ENCODE measurements around the gene DSCAML1.

Gene DSCAML1

GRCh38 chr11:117574551-117574950, 222.5 kb downstream of the DSCAML1 start:
- in situ Hi-C loops (cut with MboI; ENCODE audit: low sequenced_read_pairs): no loop called here
- Histone ChIP-seq H3K9me3 (no peaks in the 10 kb centered on the region), H3K4me1 (no peaks in the 10 kb centered on the region), H3K36me3 (replicated peaks) (no peaks in the 10 kb centered on the region), H3K27me3 (ENCODE audit: low read depth) (peaks cover 10% of the 10 kb centered on the region), H3K4me3 (no peak overlapping the region)
- no peak for DNase-seq (ENCODE audit: low spot score in 2 of 2)

GRCh38 chr11:117573326-117573725, 223.7 kb downstream of the DSCAML1 start:
- Histone ChIP-seq H3K9me3 (no peaks in the 10 kb centered on the region), H3K27me3 (ENCODE audit: low read depth) (peaks cover 4% of the 10 kb centered on the region; the same call in 1 of the 2 replicates), H3K4me1 (no peaks in the 10 kb centered on the region), H3K4me3 (no peak overlapping the region), H3K36me3 (replicated peaks) (no peaks in the 10 kb centered on the region)
- in situ Hi-C loops (cut with MboI; ENCODE audit: low sequenced_read_pairs): no loop called here
- no peak for DNase-seq (ENCODE audit: low spot score in 2 of 2)

GRCh38 chr11:117572671-117573070, 224.3 kb downstream of the DSCAML1 start:
- Histone ChIP-seq H3K4me3 (no peak overlapping the region), H3K4me1 (no peaks in the 10 kb centered on the region), H3K36me3 (replicated peaks) (no peaks in the 10 kb centered on the region), H3K9me3 (no peaks in the 10 kb centered on the region), H3K27me3 (ENCODE audit: low read depth) (peaks cover 4% of the 10 kb centered on the region; the same call in 1 of the 2 replicates)
- in situ Hi-C loops (cut with MboI; ENCODE audit: low sequenced_read_pairs): no loop called here
- DNase-seq (ENCODE audit: low spot score in 2 of 2): no peak

- Histone ChIP-seq H3K4me1 (no peaks in the 10 kb centered on the region), H3K4me3 (no peak overlapping the region), H3K36me3 (replicated peaks) (no peaks in the 10 kb centered on the region), H3K27me3 (ENCODE audit: low read depth) (peaks cover 4% of the 10 kb centered on the region; the same call in 1 of the 2 replicates), H3K9me3 (no peaks in the 10 kb centered on the region)
- no peak for DNase-seq (ENCODE audit: low spot score in 2 of 2)
- in situ Hi-C loops (cut with MboI; ENCODE audit: low sequenced_read_pairs): no loop called here
Measured at GRCh38 chr11:117572129-117572528, 224.9 kb downstream of the DSCAML1 start.

- in situ Hi-C loops (cut with MboI; ENCODE audit: low sequenced_read_pairs): no loop called here
- Histone ChIP-seq H3K4me3 (no peak overlapping the region), H3K9me3 (no peaks in the 10 kb centered on the region), H3K36me3 (replicated peaks) (no peaks in the 10 kb centered on the region), H3K4me1 (no peaks in the 10 kb centered on the region), H3K27me3 (ENCODE audit: low read depth) (peaks cover 4% of the 10 kb centered on the region; the same call in 1 of the 2 replicates)
- no peak for DNase-seq (ENCODE audit: low spot score in 2 of 2)
Measured at GRCh38 chr11:117570701-117571100, 226.3 kb downstream of the DSCAML1 start.

GRCh38 chr11:117569911-117570310, 227.1 kb downstream of the DSCAML1 start:
- no peaks in the 10 kb centered on the region for H3K4me1 ChIP-seq
- no peaks in the 10 kb centered on the region for H3K9me3 ChIP-seq
- in situ Hi-C loops (cut with MboI; ENCODE audit: low sequenced_read_pairs): no loop called here
- no peak for DNase-seq (ENCODE audit: low spot score in 2 of 2)
- peaks cover 4% of the 10 kb centered on the region; the same call in 1 of the 2 replicates for H3K27me3 ChIP-seq (ENCODE audit: low read depth)
- no peak overlapping the region for H3K4me3 ChIP-seq
- no peaks in the 10 kb centered on the region for H3K36me3 ChIP-seq (replicated peaks)

- peaks cover 6% of the 10 kb centered on the region; the same call in 1 of the 2 replicates for H3K27me3 ChIP-seq (ENCODE audit: low read depth)
Measured at GRCh38 chr11:117565709-117566108, 231.3 kb downstream of the DSCAML1 start.

GRCh38 chr11:117564321-117564720, 232.7 kb downstream of the DSCAML1 start:
- H3K36me3 ChIP-seq (replicated peaks): no peaks in the 10 kb centered on the region
- peaks cover 20% of the 10 kb centered on the region for H3K27me3 ChIP-seq (ENCODE audit: low read depth)
- H3K4me1 ChIP-seq: no peaks in the 10 kb centered on the region
- no peak for DNase-seq (ENCODE audit: low spot score in 2 of 2)
- H3K4me3 ChIP-seq: no peak overlapping the region
- in situ Hi-C loops (cut with MboI; ENCODE audit: low sequenced_read_pairs): no loop called here
- no peaks in the 10 kb centered on the region for H3K9me3 ChIP-seq

More at GRCh38 chr11:117565709-117566108, 231.3 kb downstream of the DSCAML1 start:
- H3K4me1 ChIP-seq: no peaks in the 10 kb centered on the region
- H3K4me3 ChIP-seq: no peak overlapping the region
- no peaks in the 10 kb centered on the region for H3K36me3 ChIP-seq (replicated peaks)
- H3K9me3 ChIP-seq: no peaks in the 10 kb centered on the region
- DNase-seq (ENCODE audit: low spot score in 2 of 2): no peak
- in situ Hi-C loops (cut with MboI; ENCODE audit: low sequenced_read_pairs): no loop called here

GRCh38 chr11:117563556-117563955, 233.5 kb downstream of the DSCAML1 start:
- Histone ChIP-seq H3K4me1 (no peaks in the 10 kb centered on the region), H3K9me3 (no peaks in the 10 kb centered on the region), H3K36me3 (replicated peaks) (no peaks in the 10 kb centered on the region), H3K27me3 (ENCODE audit: low read depth) (peaks cover 28% of the 10 kb centered on the region), H3K4me3 (no peak overlapping the region)
- in situ Hi-C loops (cut with MboI; ENCODE audit: low sequenced_read_pairs): no loop called here
- no peak for DNase-seq (ENCODE audit: low spot score in 2 of 2)

- H3K36me3 ChIP-seq (replicated peaks): no peaks in the 10 kb centered on the region
- H3K4me1 ChIP-seq: no peaks in the 10 kb centered on the region
- DNase-seq (ENCODE audit: low spot score in 2 of 2): no peak
- no peaks in the 10 kb centered on the region for H3K9me3 ChIP-seq
- peaks cover 42% of the 10 kb centered on the region for H3K27me3 ChIP-seq (ENCODE audit: low read depth)
- H3K4me3 ChIP-seq: no peak overlapping the region
- in situ Hi-C loops (cut with MboI; ENCODE audit: low sequenced_read_pairs): no loop called here
Measured at GRCh38 chr11:117562136-117562535, 234.9 kb downstream of the DSCAML1 start.

- no peaks in the 10 kb centered on the region for H3K36me3 ChIP-seq (replicated peaks)
- H3K9me3 ChIP-seq: no peaks in the 10 kb centered on the region
- in situ Hi-C loops (cut with MboI; ENCODE audit: low sequenced_read_pairs): no loop called here
- H3K27me3 ChIP-seq (ENCODE audit: low read depth): peaks cover 49% of the 10 kb centered on the region
- no peak overlapping the region for H3K4me3 ChIP-seq
- no peak for DNase-seq (ENCODE audit: low spot score in 2 of 2)
- H3K4me1 ChIP-seq: no peaks in the 10 kb centered on the region
Measured at GRCh38 chr11:117560780-117561530, 236.1 kb downstream of the DSCAML1 start.

- Histone ChIP-seq H3K9me3 (no peaks in the 10 kb centered on the region), H3K36me3 (replicated peaks) (no peaks in the 10 kb centered on the region), H3K4me1 (no peaks in the 10 kb centered on the region), H3K4me3 (no peak overlapping the region), H3K27me3 (ENCODE audit: low read depth) (peaks cover 49% of the 10 kb centered on the region)
- DNase-seq (ENCODE audit: low spot score in 2 of 2): no peak
- in situ Hi-C loops (cut with MboI; ENCODE audit: low sequenced_read_pairs): no loop called here
Measured at GRCh38 chr11:117559698-117560097, 237.3 kb downstream of the DSCAML1 start.

- no peak for DNase-seq (ENCODE audit: low spot score in 2 of 2)
- H3K36me3 ChIP-seq (replicated peaks): no peaks in the 10 kb centered on the region
- no peak overlapping the region for H3K4me3 ChIP-seq
- H3K27me3 ChIP-seq (ENCODE audit: low read depth): peaks cover 61% of the 10 kb centered on the region
- in situ Hi-C loops (cut with MboI; ENCODE audit: low sequenced_read_pairs): no loop called here
- H3K9me3 ChIP-seq: no peaks in the 10 kb centered on the region
- H3K4me1 ChIP-seq: no peaks in the 10 kb centered on the region
Measured at GRCh38 chr11:117557361-117557760, 239.7 kb downstream of the DSCAML1 start.

- Histone ChIP-seq H3K4me3 (no peak overlapping the region), H3K4me1 (no peaks in the 10 kb centered on the region), H3K9me3 (no peaks in the 10 kb centered on the region), H3K36me3 (replicated peaks) (no peaks in the 10 kb centered on the region), H3K27me3 (ENCODE audit: low read depth) (peaks cover 46% of the 10 kb centered on the region)
- in situ Hi-C loops (cut with MboI; ENCODE audit: low sequenced_read_pairs): no loop called here
- DNase-seq (ENCODE audit: low spot score in 2 of 2): no peak
Measured at GRCh38 chr11:117554601-117555333, 242.2 kb downstream of the DSCAML1 start.

All from HAP-1 (cell line).